Keratinocyte (primary cell): ENCODE measurements around the gene DEPDC1B. TPM values are rescaled to one million over a fixed set of nuclear protein-coding genes. Genes with fewer than 3 reads are reported as not detected.

Experiments
- DNase-seq: peaks from one replicate; pipeline ENCODE4 v3.0.0-alpha.2; 2011; ENCODE audit warnings: low read depth, missing footprints, low spot score
- FAIRE-seq: peaks from 2 replicates; lab custom pipeline; 2011; peaks lifted over from hg19 to GRCh38; lab: Jason Lieb, UNC
- H2AFZ ChIP-seq: 2 replicates; pipeline ENCODE4 v1.6.0; 2012; ENCODE audit warnings: low read length, control low read depth, inconsistent platforms; ENCODE audit not compliant: control insufficient read depth
- H3K27ac ChIP-seq: 2 replicates; pipeline ENCODE4 v1.5.1; 2011; ENCODE audit warnings: low read length; ENCODE audit not compliant: control insufficient read depth, insufficient read depth
- H3K27me3 ChIP-seq: 3 replicates; pipeline ENCODE4 v1.6.0; 2011; ENCODE audit warnings: low read length; ENCODE audit not compliant: control insufficient read depth, insufficient read depth; ENCODE audit errors: extremely low read depth
- H3K36me3 ChIP-seq, 2 experiments: 2 replicates in 1 of 2; 3 replicates in 1 of 2; pipeline ENCODE4 v1.5.1; 2011; ENCODE audit warnings: low read length in 2 of 2, mild to moderate bottlenecking in 1 of 2; ENCODE audit not compliant: control insufficient read depth in 2 of 2, insufficient read depth in 2 of 2; ENCODE audit errors: extremely low read depth in 1 of 2
- H3K4me1 ChIP-seq: 3 replicates; pipeline ENCODE4 v1.5.1; 2011; ENCODE audit warnings: low read length; ENCODE audit not compliant: control insufficient read depth, insufficient read depth; ENCODE audit errors: extremely low read depth
- H3K4me2 ChIP-seq: 3 replicates; pipeline ENCODE4 v1.6.0; 2011; ENCODE audit warnings: low read depth, low read length; ENCODE audit not compliant: control insufficient read depth, insufficient read depth; ENCODE audit errors: extremely low read depth
- H3K4me3 ChIP-seq, 3 experiments: fragments of 200-600 bp in 1 of 3; sonication (generic) in 1 of 3; 2 replicates in 2 of 3; 3 replicates in 1 of 3; pipeline ENCODE4 v1.5.1; 2011 to 2016; ENCODE audit warnings: low read length in 3 of 3, mild to moderate bottlenecking in 3 of 3, control low read depth in 2 of 3, inconsistent platforms in 1 of 3, low read depth in 1 of 3, mixed read lengths in 1 of 3, mixed run types in 1 of 3, moderate library complexity in 1 of 3; ENCODE audit not compliant: control insufficient read depth in 2 of 3, insufficient read depth in 2 of 3; ENCODE audit errors: extremely low read depth in 1 of 3
- H3K79me2 ChIP-seq: 2 replicates; pipeline ENCODE4 v1.6.0; 2012; ENCODE audit warnings: low read length; ENCODE audit not compliant: control insufficient read depth, insufficient read depth
- H3K9ac ChIP-seq: 3 replicates; pipeline ENCODE4 v1.6.0; 2011; ENCODE audit warnings: low read length; ENCODE audit not compliant: control insufficient read depth, insufficient read depth; ENCODE audit errors: extremely low read depth
- H3K9me1 ChIP-seq: 3 replicates; pipeline ENCODE4 v1.6.0; 2011; ENCODE audit warnings: low read length; ENCODE audit not compliant: control insufficient read depth, insufficient read depth; ENCODE audit errors: extremely low read depth
- H3K9me3 ChIP-seq: 2 replicates; pipeline ENCODE4 v1.5.1; 2012; ENCODE audit warnings: low read depth, low read length; ENCODE audit not compliant: control insufficient read depth
- H4K20me1 ChIP-seq: 3 replicates; pipeline ENCODE4 v1.6.0; 2011; ENCODE audit warnings: low read length; ENCODE audit not compliant: control insufficient read depth, insufficient read depth; ENCODE audit errors: extremely low read depth
- EZH2 ChIP-seq: IDR thresholded peaks from one replicate; pipeline ENCODE4 v1.6.1; 2012; ENCODE audit warnings: inconsistent platforms, mild to moderate bottlenecking, low read length, moderate library complexity
- dilution Hi-C: fragments of 300-500 bp; cut with MboI; formaldehyde crosslinking; loops from one replicate; pipeline ENCODE4 v1.7.0; 2020; ENCODE audit warnings: low sequenced_read_pairs; ENCODE audit not compliant: extremely low pct_ligation_motif_present
- polyA plus RNA-seq, 5 experiments: library from polyadenylated mRNA; depleted of rRNA in 3 of 5; stranded (reverse) in 3 of 5; stranded (forward) in 1 of 5; unstranded in 1 of 5; fragments of >200 nt; gene quantifications; 1 replicate in 1 of 5; 2 replicates in 3 of 5; 3 replicates in 1 of 5; pipeline versions ENCODE4 v1.2.1 to v1.2.3, GENCODE V29; 2011 to 2012; ENCODE audit warnings: missing spikeins in 2 of 5, low read depth in 1 of 5, low replicate concordance in 1 of 5
- TF ChIP-seq, protein P1 (sequence below), 3 experiments: IDR thresholded peaks in 1 of 3; conservative IDR thresholded peaks in 1 of 3; optimal IDR thresholded peaks in 1 of 3; 2 replicates in 2 of 3; 3 replicates in 1 of 3; pipeline versions ENCODE3 to v1.5.1; 2011; ENCODE audit warnings: low read length in 3 of 3, mild to moderate bottlenecking in 3 of 3, moderate library complexity in 2 of 3, control low read depth in 1 of 3, inconsistent platforms in 1 of 3; ENCODE audit not compliant: insufficient read depth in 2 of 3; ENCODE audit errors: extremely low read depth in 1 of 3

Gene DEPDC1B
- polyA plus RNA-seq, 1 donor (not counting 4 experiments of a cell fraction or from before 2014, with no cell fraction given) = 19.5 TPM

- Histone ChIP-seq H3K9me1 (no peaks in the 10 kb centered on the region), H4K20me1 (no peaks in the 10 kb centered on the region), H3K4me3 (no peak overlapping the region), H3K9ac (no peak overlapping the region), H3K9me3 (no peaks in the 10 kb centered on the region), H3K27ac (no peak overlapping the region), H3K79me2 (no peaks in the 10 kb centered on the region), H3K27me3 (no peaks in the 10 kb centered on the region), H3K4me1 (no peaks in the 10 kb centered on the region), H3K36me3 (no peaks in the 10 kb centered on the region), H3K4me2 (no peak overlapping the region), H2AFZ (no peak overlapping the region)
- FAIRE-seq = no peak
- dilution Hi-C loops = no loop called here
- TF ChIP-seq, protein P1, sequence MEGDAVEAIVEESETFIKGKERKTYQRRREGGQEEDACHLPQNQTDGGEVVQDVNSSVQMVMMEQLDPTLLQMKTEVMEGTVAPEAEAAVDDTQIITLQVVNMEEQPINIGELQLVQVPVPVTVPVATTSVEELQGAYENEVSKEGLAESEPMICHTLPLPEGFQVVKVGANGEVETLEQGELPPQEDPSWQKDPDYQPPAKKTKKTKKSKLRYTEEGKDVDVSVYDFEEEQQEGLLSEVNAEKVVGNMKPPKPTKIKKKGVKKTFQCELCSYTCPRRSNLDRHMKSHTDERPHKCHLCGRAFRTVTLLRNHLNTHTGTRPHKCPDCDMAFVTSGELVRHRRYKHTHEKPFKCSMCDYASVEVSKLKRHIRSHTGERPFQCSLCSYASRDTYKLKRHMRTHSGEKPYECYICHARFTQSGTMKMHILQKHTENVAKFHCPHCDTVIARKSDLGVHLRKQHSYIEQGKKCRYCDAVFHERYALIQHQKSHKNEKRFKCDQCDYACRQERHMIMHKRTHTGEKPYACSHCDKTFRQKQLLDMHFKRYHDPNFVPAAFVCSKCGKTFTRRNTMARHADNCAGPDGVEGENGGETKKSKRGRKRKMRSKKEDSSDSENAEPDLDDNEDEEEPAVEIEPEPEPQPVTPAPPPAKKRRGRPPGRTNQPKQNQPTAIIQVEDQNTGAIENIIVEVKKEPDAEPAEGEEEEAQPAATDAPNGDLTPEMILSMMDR (optimal IDR thresholded peaks at IDR 0.05 in 1 of 3, IDR thresholded peaks at IDR 0.05 in 1 of 3, conservative IDR thresholded peaks at IDR 0.05 in 1 of 3; ENCODE audit: extremely low read depth in 1 of 3, insufficient read depth in 2 of 3, low read length in 3 of 3) = no peak
- no peak for TF ChIP-seq EZH2
- no peak for DNase-seq
These were observed 114.3 kb downstream of the DEPDC1B start for GRCh38 chr5:60585618-60586017.

DNA sequence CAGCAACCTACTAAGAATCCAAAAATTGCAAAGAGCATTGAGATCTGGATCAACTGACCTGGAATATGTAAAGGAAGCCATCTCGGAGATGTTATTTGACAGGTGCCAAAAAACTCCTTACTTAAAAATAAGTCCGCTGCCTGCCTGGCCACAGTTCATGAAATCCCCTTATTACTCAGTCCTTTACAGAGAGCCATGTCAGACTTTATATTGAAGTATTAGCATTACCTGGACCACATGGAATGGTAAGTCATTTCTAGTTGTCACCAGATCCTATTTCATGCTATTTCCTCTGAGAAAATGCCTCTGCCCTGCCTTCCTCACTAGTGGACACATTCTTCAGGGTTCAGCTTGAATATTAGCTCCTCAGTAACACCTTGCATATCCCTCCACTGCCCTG is 115.7 kb downstream of the DEPDC1B start:
- H3K36me3 ChIP-seq = no peaks in the 10 kb centered on the region
- H3K9me1 ChIP-seq = no peaks in the 10 kb centered on the region
- H3K9ac ChIP-seq = no peak overlapping the region
- dilution Hi-C loops = no loop called here
- TF ChIP-seq, protein P1 (optimal IDR thresholded peaks at IDR 0.05 in 1 of 3, IDR thresholded peaks at IDR 0.05 in 1 of 3, conservative IDR thresholded peaks at IDR 0.05 in 1 of 3; ENCODE audit: extremely low read depth in 1 of 3, insufficient read depth in 2 of 3, low read length in 3 of 3) = no peak
- TF ChIP-seq EZH2 = no peak
- no peaks in the 10 kb centered on the region for H3K9me3 ChIP-seq
- H3K27me3 ChIP-seq = no peaks in the 10 kb centered on the region
- no peaks in the 10 kb centered on the region for H3K4me1 ChIP-seq
- H3K4me2 ChIP-seq = no peak overlapping the region
- no peak overlapping the region for H3K4me3 ChIP-seq
- no peak overlapping the region for H3K27ac ChIP-seq
- DNase-seq (no peak), FAIRE-seq (no peak)
- H4K20me1 ChIP-seq = no peaks in the 10 kb centered on the region
- H2AFZ ChIP-seq = no peak overlapping the region
- no peaks in the 10 kb centered on the region for H3K79me2 ChIP-seq
